Ishikawa (cell line): Measurements from ENCODE around the gene RAB25.

ENCODE experiments used
- CEBPB ChIP-seq: IDR thresholded peaks from 2 replicates; pipeline ENCODE4 v1.6.1; 2012
- EP300 ChIP-seq: IDR thresholded peaks from 2 replicates; pipeline ENCODE4 v1.6.1; 2012; ENCODE audit warnings: borderline replicate concordance
- FOXM1 ChIP-seq: IDR thresholded peaks from 2 replicates; pipeline ENCODE4 v1.6.1; 2012; ENCODE audit warnings: low read depth, borderline replicate concordance
- RAD21 ChIP-seq: IDR thresholded peaks from 2 replicates; pipeline ENCODE4 v1.6.1; 2012; ENCODE audit warnings: low read depth
- TAF1 ChIP-seq: IDR thresholded peaks from 2 replicates; pipeline ENCODE4 v1.6.1; 2012; ENCODE audit warnings: low read depth, mild to moderate bottlenecking
- YY1 ChIP-seq: IDR thresholded peaks from 2 replicates; pipeline ENCODE4 v1.6.1; 2012; ENCODE audit warnings: low read depth
- TF ChIP-seq, protein P1 (sequence below): IDR thresholded peaks from 2 replicates; pipeline ENCODE4 v1.6.1; 2012

DNA sequence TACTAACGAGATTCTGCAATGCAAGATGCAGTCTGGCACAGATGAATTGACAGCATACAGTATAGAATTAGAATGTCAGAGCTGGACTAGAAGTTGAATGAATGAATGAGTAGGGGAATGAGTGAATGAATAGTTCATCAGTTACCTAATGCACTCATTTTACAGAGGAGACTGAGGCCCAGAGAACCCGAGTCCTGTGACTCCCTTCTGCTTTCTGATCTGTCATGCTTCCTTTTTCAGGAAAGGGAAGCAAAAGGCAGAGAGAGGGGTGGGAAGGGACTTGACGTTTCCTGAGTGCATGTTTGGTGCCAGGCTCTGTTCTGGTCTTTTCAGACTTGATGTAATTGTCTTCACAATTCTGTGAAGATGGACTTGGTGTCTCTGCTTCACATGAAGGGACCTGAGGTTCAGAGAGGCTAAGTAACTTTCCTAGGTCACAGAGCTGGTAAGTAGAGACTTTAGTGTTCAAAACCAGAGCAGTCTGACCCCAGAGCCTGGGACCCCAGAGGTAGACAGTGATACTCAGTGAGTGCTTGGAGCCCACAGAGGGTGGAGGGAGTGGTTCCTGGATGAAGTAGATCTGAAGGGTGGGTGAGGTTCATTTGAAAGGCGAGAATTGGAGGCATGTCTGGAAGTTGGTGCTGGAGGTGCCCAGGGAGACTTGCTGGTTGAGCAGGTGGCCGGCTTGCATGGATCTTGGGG is 29.3 kb downstream of the RAB25 start:
- no peak for TF ChIP-seq RAD21
- TF ChIP-seq FOXM1: no peak
- TF ChIP-seq TAF1: no peak
- no peak for TF ChIP-seq YY1
- TF ChIP-seq CEBPB: no peak
- TF ChIP-seq, protein P1, sequence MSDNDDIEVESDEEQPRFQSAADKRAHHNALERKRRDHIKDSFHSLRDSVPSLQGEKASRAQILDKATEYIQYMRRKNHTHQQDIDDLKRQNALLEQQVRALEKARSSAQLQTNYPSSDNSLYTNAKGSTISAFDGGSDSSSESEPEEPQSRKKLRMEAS: no peak
- TF ChIP-seq EP300: no peak
